ENCODE results near the gene PTP4A2.
"Not testable (repeated sequence)": the region's sequence is repeated elsewhere in the genome, so short reads cannot be mapped to it uniquely, and the experiment has no call there.

The PTP4A2 gene

DNA sequence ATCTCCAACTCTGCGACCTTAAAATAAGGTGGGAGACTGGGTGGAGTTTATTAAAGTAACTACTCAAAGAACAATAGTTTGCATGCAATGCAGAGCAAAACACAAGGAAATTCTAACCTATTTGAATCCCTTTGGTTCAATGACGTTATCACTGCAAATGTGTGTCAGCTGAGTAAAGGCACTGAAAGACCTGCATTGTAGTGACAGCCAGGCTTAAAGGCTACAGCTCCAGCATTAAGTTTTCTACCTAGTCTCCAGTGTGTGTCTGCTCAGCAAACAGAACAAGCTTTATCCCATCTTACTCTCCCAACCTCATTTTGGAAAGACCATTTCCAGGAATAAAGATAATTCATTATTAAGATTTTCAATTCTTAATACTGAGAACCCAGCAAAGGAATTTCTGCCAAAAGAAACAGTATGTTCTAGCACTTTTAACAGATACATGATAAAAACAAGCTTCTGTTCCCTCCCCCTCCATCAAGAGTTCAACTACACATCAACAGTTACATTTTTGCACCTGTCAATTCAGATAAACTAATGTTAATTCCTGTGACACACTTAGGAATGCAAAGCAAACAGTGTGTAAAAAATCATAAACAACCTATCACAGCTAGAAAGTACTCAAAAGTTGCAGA lies 14.2 kb downstream of the PTP4A2 start:
- no peak for DNase-seq

DNA sequence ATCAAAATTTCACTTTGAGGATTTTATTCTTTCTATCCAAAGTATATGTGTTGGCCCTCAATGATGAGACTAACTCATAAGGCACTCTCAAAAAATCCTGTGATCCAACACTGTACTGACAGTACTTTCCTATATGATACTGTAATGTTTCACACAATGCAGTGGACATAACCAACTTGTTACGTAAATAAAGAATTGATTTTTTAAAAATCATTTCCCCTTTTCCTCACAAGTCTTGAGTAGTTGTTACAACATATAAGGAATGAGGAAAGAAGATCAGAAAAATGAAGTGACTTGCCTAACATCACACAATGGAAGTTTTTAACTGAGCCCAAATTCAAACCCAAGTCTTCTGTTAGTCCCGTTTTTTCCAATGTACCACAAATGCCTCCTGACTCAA lies 17.2 kb downstream of the PTP4A2 start:
- no peak for DNase-seq

DNA sequence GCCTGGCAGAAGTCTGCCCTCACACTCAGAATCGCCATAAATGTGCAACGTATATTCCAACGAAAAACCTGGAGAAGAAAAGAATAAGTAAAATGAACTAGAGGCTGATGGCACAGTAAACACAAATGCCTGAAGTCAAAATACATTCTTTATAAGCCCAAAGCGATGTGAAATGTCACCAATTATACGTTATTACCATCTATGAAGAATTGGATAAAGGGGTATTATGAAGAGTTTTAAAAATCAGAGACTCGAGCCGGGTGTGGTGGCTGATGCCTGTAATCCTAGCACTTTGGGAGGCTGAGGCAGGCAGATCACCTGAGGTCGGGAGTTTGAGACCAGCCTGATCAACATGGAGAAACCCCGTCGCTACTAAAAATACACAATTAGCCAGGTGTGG lies 18.6 kb downstream of the PTP4A2 start:
- no peak for DNase-seq

DNA sequence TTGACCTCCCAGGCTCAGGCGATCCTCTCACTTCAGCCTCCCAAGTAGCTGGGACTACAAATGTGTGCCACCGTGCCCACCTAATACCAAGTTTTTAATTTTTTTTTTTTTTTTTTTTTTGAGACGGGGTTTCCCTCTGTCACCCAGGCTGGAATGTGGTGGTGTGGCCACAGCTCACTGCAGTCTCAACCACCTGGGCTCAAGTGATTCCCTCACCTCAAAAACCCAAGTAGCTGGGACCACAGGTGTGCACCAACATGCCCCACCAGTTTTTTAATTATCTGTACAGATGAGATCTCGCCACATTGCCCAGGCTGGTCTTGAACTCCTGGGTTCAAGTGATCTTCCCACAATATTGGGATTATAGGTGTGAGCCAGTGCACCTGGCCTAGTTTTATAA lies 22.7 kb downstream of the PTP4A2 start:
- no peak for DNase-seq

DNA sequence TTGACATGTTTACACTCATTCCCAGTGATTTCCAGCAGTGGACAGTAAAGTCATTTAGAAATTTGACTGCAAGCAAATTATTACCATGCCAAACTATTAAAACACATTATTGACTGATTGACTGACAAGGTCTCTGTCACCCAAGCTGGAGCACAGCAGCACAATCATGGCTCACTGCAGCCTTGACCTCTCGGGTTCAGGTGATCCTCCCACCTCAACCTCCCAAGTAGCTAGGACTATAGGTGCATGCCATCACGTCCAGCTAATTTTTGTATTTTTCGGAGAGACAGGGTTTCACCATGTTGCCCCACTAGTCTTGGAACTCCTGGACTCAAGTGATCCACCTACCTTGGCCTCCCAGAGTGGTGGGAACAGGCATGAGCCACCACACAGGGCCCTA lies 24.2 kb downstream of the PTP4A2 start:
- DNase-seq: no peak

DNA sequence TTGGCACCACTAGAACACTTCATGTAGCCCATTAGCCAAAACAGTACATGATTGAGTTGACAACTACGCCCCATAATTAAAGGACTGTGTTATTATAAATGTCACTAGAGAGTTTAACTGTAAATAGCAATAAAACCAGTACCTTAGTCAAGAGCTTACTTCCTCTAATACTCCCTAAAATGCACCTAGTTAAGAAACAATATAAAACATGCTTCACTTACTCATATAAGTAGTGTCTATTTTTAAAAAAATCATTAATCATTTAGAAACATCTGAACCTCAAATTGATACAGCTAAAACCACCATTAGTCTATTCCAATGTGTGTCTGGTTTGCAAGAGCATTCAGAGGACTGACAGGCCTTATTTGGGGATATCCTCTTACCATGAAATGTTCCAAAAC lies 25.3 kb downstream of the PTP4A2 start:
- no peak for DNase-seq

DNA sequence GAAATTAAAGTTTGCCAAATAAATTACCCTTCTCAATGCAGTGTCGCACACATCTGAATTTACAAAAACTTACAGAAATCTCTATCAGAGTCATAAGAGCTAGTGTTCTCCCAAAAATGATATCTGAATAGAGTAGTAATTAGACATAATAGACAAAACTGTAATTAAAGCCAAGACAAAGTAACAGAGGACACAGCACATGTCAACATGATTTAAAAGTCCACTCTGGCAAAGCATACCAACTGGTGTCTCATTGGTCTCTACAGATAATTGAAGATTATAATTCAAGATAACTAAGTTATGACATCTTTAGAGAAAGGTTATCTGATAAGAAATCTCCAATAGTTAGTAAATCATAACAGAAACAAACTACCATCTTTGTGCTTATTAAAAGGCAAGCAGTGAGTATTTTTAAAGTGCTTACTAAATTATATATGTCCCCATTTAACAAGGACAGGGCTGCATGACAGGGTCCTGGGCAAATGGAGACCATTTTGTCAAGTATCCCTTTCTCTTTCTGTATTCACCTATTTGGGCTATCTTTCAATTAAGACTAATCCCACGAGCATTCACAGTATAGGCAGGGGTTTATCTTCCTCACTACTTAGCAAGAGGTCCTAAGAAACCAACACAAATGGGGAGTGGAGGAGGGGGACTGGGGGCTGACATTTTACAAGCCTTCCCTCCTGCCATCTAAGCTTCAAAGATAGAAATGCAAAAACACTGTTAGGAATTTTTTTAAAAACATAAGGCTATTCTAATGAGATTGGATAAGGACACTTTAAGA lies 26.0 kb downstream of the PTP4A2 start:
- no peak for DNase-seq

DNA sequence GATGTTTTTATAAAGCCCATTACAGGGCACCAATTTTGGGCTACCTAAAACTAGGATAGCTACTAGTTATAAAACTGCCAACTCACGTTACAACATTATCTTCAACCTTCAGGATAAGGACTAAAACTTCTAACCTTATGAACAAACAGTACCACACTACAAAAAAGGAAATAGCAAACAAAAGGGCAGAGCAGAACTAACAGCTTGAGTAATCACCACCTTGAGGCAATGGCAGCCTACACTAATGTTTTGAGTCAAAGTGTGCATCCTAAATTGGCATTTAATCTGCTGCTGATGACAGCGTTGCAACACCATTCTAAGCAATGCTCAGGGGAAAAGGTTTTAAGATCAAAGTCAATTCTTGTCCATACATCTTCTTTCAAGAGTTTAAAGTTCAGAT lies 27.2 kb downstream of the PTP4A2 start:
- DNase-seq: no peak

DNA sequence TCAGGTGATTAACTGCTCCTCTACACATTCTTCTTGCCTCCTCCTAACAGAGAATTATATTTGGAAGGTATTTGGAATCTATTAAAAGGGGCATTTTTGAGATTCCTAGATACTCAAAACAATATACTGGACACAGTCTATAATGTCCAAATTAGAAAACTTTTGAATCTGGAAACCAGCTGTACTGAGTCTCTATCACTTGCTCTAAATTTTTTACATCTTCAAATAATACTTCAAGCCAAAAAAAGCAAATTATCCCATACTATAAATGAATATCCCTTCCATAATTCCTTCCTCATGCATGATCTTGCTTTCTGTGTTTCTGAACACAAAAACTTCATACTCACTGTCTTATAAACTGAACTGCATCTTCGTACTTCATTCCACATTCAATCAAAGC lies 28.5 kb downstream of the PTP4A2 start:
- no peak for DNase-seq

DNA sequence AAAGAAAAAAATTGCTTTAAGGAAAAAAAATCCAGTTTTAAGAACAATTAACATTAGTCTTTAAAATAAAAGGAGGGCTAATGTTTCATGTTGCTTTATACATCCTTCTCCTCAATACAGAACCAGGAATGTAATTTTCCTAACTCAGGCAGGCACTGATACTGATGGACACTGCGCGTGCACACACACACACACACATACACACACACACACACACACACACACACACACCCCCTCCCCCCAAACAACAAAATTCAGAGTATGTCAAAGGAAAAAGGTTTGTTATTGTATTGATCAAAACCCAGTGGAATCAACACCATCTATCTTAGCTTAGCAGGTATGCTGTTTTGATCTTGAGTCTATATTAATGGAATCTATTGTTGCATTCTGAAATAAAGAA lies 31.6 kb downstream of the PTP4A2 start:
- DNase-seq: no peak

DNA sequence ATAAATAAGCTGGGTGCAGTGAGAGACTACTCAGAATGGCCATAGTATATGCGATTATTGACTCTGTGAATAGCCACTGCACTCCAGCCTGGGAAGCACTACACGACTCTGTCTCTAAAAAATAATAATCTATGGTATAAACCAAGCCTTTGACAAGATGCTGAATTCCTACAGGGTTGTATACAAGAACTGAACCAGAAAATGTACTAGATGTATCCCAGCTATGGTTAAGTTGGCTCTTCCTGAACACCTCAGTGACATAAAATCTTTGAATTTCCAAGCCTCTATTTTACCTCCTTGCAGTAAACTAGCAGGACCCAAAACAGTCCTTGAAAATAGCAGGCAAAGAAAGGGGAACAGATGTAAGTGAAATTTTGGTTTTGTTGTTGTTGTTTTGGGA lies 32.5 kb downstream of the PTP4A2 start:
- no peak for DNase-seq

DNA sequence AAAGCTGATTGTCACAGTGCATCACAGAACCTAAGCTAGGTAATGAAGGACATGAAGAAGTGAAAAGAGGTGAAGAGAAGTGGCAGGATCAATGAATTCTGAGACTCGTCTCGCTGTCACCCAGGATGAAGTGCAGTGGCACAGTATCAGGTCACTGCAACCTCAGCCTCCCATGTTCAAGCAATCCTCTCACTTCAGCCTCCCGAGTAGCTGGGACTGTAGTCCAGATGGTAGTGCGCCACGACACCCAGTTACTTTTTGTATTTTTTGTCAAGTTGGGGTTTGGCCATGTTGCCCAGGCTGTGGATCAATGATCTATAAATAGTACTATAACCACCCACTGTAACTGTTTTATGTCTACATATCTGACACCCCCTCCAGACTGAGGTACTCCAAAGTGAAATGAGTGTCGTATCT lies 33.1 kb downstream of the PTP4A2 start:
- DNase-seq: no peak

DNA sequence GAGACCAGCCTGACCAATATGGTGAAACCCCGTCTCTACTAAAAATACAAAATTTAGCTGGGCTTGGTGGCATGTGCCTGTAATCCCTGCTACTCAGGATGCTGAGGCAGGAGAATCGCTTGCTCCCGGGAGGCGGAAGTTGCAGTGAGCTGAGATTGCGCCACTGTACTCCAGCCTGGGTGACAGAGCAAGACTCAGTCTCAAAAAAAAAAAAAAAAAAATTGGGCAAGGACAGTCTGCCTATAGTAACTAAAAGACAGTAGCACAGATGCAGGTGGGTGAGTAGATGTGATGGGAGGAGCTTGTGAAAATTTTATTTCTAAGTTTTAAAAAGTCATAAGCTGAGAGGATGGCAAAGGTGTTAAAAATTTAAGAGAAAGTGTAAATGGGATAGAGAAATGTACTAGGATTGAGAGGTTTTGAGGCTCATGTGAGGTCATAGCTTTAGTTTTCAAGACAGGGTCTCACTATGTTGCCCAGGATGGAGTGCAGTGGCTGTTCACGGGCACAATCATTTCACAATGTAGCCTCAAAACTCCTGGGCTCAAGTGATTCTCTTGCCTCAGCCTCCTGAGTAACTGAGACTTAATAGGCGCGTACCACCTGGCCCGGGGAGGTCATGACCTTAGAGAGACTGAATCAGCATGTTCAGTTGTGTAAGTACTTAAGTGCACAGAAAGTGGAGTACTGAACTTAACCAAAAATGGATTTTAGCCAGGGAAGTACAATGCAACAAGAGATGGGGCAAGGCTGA lies 33.7 kb downstream of the PTP4A2 start:
- DNase-seq: no peak

DNA sequence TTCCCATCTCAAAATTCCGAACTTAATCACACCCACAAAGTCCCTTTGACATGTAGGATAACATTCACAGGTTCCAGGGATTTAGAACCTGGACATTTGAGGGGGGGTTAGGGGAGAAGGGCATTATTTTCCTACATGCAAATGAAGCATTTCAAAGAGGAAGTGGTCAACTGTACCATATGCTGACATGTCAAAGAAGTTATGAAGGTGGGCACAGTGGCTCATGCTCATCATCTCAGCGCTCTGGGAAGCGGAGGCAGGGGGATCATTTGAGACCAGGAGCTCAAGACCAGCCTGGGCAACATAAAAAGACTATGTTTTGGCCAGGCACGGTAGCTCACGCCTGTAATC lies 35.7 kb downstream of the PTP4A2 start:
- no peak for DNase-seq

DNA sequence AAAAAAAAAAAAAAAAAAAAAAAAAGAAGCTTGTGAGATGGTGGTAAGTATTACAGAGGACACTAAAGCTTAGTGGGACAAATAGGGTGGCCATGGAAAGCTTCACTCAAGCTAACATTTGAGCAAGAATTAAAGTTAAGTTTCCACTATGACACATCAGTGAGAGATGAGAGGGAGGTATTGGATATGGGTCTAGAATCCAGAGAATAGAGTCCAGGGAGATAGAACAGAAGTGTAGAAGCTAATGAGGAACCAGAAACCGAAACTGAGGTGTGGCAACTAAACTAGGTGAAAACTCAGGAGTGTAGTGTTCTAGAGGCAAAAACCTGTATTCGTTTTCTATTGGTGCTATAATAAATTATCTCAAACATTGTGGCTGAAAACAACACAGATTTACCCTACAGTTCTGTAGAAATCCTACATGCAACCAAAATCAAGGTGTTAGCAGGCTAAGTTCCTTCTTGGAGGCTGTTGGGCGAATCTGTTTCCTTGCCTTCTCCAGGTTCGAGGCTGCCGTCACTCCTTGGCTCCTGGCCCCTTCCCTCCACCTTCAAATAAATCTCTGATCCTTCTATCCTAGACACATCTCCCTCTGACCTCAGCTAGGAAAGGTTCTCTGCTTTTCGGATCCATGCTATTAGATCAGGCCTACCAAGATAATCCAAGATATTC lies 36.2 kb downstream of the PTP4A2 start:
- no peak for DNase-seq

DNA sequence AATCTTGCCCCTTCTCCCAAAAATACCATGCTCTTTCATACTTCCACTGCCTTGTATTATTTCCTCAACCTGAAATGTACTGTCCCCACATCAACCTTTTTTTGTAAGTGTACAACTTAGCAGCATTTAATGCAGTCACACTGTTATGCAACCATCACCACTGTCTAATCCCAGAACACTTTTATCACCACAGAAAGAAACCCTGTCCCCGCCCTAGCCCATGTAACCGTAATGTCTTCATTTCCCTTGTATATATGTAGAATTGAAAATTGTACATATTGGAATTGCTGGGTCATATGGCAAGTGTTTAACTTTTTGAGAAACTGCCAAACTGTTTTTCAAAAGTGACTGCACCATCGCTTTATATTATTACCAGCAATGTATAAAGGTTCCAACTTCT lies 37.4 kb downstream of the PTP4A2 start:
- DNase-seq: no peak

DNA sequence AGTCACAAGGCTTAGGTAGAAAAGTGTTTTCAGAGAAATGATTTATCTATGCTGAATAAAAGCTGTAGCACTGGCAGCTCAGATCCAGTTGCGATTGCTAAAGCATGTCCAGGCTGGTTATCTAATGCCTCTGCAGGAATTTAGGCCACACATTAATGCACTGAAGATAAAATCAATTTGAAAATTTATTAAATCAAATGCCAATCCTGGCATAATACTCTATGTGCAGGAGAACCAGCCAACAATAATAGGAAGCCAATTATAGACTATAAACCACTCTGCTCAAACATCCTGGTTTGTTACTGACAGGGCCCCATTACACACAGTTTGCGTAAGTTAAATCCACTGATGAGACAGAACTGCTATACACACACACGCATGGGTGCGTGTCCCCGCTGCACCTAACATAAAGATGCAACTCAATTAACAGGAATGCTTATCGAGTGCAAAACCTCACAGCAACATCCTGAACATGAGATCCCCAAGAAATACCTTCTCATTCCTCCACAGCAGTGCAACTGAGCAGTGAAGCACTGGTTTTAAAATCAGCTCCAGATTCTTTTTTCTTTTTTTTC lies 40.6 kb downstream of the PTP4A2 start:
- no peak for DNase-seq

DNA sequence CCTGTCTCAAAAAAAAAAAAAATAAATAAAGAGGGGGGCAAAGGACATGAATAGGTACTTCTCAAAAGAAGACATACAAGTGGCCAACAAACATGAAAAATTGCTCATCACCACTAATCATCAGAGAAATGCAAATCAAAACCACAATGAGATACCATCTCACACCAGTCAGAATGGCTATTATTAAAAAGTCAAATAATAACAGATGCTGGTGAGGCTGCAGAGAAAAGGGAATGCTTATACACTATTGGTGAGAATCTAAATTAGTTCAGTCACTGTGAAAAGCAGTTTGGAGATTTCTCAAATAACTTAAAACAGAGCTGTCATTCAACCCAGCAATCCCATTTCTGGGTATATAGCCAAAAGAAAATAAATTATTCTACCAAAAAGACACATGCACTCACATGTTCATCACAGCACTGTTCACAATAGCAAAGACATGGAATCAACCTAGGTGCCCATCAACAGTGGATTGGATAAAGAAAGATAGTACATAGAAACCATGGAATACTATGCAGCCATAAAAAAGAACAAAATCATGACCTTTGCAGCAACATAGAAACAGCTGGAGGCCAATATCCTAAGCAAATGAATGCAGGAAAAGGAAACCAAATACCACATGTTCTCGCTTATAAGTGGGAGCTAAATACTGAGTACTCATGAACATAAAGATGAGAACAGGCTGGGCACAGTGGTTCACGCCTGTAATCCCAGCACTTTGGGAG lies 42.5 kb downstream of the PTP4A2 start:
- not testable (repeated sequence) for DNase-seq

DNA sequence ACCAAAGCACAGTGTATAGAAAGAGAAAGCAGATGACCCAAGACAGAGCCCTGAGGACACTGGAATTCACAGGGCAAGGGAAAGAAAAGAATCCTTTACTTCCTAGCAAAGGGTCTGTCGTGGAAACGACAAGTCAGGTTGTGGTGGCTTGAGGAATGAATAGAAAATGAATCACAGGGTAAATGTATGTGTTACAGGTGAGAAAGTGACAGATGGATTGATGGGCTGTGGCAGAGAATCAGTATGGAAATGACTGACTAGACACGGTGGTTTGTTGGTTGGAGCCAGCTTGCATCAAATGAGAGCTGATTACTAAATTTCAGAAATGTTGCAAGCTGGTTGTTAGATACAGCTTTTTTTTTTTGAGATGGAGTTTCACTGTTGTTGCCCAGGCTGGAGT lies 46.9 kb downstream of the PTP4A2 start:
- peak; percentile 28 for DNase-seq

DNA sequence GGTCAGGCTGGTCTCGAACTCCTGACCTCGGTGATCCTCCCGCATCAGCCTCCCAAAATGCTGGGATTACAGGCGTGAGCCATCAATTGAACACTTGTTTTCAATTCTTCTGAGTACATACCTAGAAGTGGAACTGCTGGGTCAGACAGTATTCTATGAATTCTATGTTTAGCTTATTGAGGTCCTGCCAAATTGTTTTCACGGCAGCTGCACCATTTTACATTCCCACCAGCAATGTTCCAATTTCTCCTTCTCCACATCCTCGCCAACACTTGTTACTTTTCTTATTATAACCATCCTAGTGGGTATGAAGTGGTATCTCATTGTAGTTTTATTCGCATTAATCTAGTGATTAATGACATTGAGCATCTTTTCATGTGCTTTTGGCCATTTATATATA lies 49.9 kb downstream of the PTP4A2 start:
- DNase-seq: no peak

DNA sequence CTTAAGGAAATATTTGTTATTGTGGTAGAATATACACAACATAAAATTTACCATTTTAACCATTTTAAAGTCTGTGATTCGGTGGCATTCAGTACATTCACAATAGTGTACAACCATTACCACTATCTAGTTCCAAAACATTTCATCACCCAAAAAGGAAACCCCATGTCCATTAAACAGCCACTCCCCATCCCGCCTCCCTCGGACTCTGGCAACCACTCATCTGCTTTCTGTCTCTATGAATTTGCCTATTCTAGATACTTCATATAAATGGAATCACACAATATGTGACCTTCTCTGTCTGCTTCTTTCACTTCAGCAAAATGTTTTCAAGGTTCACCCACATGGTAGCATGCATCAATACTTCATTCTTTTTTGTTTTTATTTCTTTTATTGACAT lies 51.3 kb downstream of the PTP4A2 start:
- no peak for DNase-seq

DNA sequence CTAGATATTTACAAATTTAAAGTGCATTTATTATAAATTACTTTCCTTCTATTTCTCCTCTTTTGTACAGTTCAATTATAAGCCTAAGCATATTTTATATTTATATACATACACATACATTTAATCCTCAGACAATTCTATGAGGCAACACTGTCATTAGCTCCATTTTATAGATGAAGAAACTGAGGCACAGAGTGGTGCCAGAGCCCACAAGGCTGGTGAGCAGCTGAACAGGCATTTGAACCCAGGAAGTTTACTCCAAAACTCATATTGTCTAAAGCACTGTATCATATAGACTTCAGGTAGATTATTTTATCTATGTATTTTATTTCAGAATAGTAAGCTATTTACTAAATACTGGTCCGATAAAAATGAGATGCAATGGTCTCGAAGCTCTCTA lies 52.3 kb downstream of the PTP4A2 start:
- no peak for DNase-seq
